Keratinocyte (primary cell): ENCODE results near the gene TRIL. TPM values are rescaled to one million over a fixed set of nuclear protein-coding genes. Genes with fewer than 3 reads are reported as not detected.
A peak's percentile ranks its signal among the peaks of the same experiment; 100 is the strongest.

ENCODE experiments used
- DNase-seq: peaks from one replicate; pipeline ENCODE4 v3.0.0-alpha.2; 2011; ENCODE audit warnings: low read depth, missing footprints, low spot score
- FAIRE-seq: peaks from 2 replicates; lab custom pipeline; 2011; peaks lifted over from hg19 to GRCh38; lab: Jason Lieb, UNC
- H2AFZ ChIP-seq: 2 replicates; pipeline ENCODE4 v1.6.0; 2012; ENCODE audit warnings: low read length, control low read depth, inconsistent platforms; ENCODE audit not compliant: control insufficient read depth
- H3K27ac ChIP-seq: 2 replicates; pipeline ENCODE4 v1.5.1; 2011; ENCODE audit warnings: low read length; ENCODE audit not compliant: control insufficient read depth, insufficient read depth
- H3K27me3 ChIP-seq: 3 replicates; pipeline ENCODE4 v1.6.0; 2011; ENCODE audit warnings: low read length; ENCODE audit not compliant: control insufficient read depth, insufficient read depth; ENCODE audit errors: extremely low read depth
- H3K36me3 ChIP-seq, 2 experiments: 2 replicates in 1 of 2; 3 replicates in 1 of 2; pipeline ENCODE4 v1.5.1; 2011; ENCODE audit warnings: low read length in 2 of 2, mild to moderate bottlenecking in 1 of 2; ENCODE audit not compliant: control insufficient read depth in 2 of 2, insufficient read depth in 2 of 2; ENCODE audit errors: extremely low read depth in 1 of 2
- H3K4me1 ChIP-seq: 3 replicates; pipeline ENCODE4 v1.5.1; 2011; ENCODE audit warnings: low read length; ENCODE audit not compliant: control insufficient read depth, insufficient read depth; ENCODE audit errors: extremely low read depth
- H3K4me2 ChIP-seq: 3 replicates; pipeline ENCODE4 v1.6.0; 2011; ENCODE audit warnings: low read depth, low read length; ENCODE audit not compliant: control insufficient read depth, insufficient read depth; ENCODE audit errors: extremely low read depth
- H3K4me3 ChIP-seq, 3 experiments: fragments of 200-600 bp in 1 of 3; sonication (generic) in 1 of 3; 2 replicates in 2 of 3; 3 replicates in 1 of 3; pipeline ENCODE4 v1.5.1; 2011 to 2016; ENCODE audit warnings: low read length in 3 of 3, mild to moderate bottlenecking in 3 of 3, control low read depth in 2 of 3, inconsistent platforms in 1 of 3, low read depth in 1 of 3, mixed read lengths in 1 of 3, mixed run types in 1 of 3, moderate library complexity in 1 of 3; ENCODE audit not compliant: control insufficient read depth in 2 of 3, insufficient read depth in 2 of 3; ENCODE audit errors: extremely low read depth in 1 of 3
- H3K79me2 ChIP-seq: 2 replicates; pipeline ENCODE4 v1.6.0; 2012; ENCODE audit warnings: low read length; ENCODE audit not compliant: control insufficient read depth, insufficient read depth
- H3K9ac ChIP-seq: 3 replicates; pipeline ENCODE4 v1.6.0; 2011; ENCODE audit warnings: low read length; ENCODE audit not compliant: control insufficient read depth, insufficient read depth; ENCODE audit errors: extremely low read depth
- H3K9me1 ChIP-seq: 3 replicates; pipeline ENCODE4 v1.6.0; 2011; ENCODE audit warnings: low read length; ENCODE audit not compliant: control insufficient read depth, insufficient read depth; ENCODE audit errors: extremely low read depth
- H3K9me3 ChIP-seq: 2 replicates; pipeline ENCODE4 v1.5.1; 2012; ENCODE audit warnings: low read depth, low read length; ENCODE audit not compliant: control insufficient read depth
- H4K20me1 ChIP-seq: 3 replicates; pipeline ENCODE4 v1.6.0; 2011; ENCODE audit warnings: low read length; ENCODE audit not compliant: control insufficient read depth, insufficient read depth; ENCODE audit errors: extremely low read depth
- EZH2 ChIP-seq: IDR thresholded peaks from one replicate; pipeline ENCODE4 v1.6.1; 2012; ENCODE audit warnings: inconsistent platforms, mild to moderate bottlenecking, low read length, moderate library complexity
- dilution Hi-C: fragments of 300-500 bp; cut with MboI; formaldehyde crosslinking; loops from one replicate; pipeline ENCODE4 v1.7.0; 2020; ENCODE audit warnings: low sequenced_read_pairs; ENCODE audit not compliant: extremely low pct_ligation_motif_present
- polyA plus RNA-seq, 5 experiments: library from polyadenylated mRNA; depleted of rRNA in 3 of 5; stranded (reverse) in 3 of 5; stranded (forward) in 1 of 5; unstranded in 1 of 5; fragments of >200 nt; gene quantifications; 1 replicate in 1 of 5; 2 replicates in 3 of 5; 3 replicates in 1 of 5; pipeline versions ENCODE4 v1.2.1 to v1.2.3, GENCODE V29; 2011 to 2012; ENCODE audit warnings: missing spikeins in 2 of 5, low read depth in 1 of 5, low replicate concordance in 1 of 5
- TF ChIP-seq, protein P1 (sequence below), 3 experiments: IDR thresholded peaks in 1 of 3; conservative IDR thresholded peaks in 1 of 3; optimal IDR thresholded peaks in 1 of 3; 2 replicates in 2 of 3; 3 replicates in 1 of 3; pipeline versions ENCODE3 to v1.5.1; 2011; ENCODE audit warnings: low read length in 3 of 3, mild to moderate bottlenecking in 3 of 3, moderate library complexity in 2 of 3, control low read depth in 1 of 3, inconsistent platforms in 1 of 3; ENCODE audit not compliant: insufficient read depth in 2 of 3; ENCODE audit errors: extremely low read depth in 1 of 3

Gene TRIL
- polyA plus RNA-seq, 1 donor (not counting 4 experiments of a cell fraction or from before 2014, with no cell fraction given): 0.03 TPM

GRCh38 chr7:28990200-28990960 lies 32.2 kb upstream of the TRIL start:
- no peaks in the 10 kb centered on the region for H3K79me2 ChIP-seq
- dilution Hi-C loops: no loop called here

DNA sequence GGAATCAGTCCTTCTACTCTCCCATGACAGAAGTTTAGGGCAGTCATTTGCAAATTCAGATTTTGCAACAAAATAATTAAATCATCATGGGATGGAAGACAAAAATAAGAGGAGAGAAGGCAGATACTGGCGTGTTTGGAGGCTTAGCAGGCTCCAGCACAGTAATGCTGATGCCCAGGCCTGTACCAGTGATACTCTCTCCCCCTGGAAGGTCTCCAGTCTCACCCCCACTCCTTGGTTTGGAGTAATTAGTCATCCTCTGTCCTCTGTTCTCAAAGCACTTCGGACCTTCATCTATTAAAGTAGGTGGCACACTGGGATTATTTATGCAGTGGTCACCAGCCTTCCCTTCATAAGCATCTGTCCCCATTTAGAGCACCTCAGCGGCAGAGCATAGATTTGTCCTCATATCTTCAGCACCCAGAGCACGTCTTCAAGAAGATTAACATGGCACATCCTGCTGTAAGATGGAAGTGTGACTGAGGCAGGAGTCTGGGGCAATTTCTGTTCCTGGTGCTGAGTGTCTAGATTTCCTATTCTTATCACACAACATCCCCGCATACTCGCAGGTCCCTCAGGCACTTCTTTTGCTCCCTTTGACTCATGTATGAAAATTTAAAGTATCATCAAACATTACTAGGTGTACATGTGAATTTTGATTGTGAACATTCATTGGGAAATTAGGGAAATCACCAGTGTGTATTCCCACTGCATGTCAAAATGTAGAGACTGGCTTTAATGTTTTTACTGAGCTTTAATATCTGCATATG lies 31.3 kb upstream of the TRIL start:
- Histone ChIP-seq H3K9me3 (no peaks in the 10 kb centered on the region), H3K9ac (no peak overlapping the region), H3K4me1 (peaks cover 40% of the 10 kb centered on the region), H2AFZ (no peak overlapping the region), H3K9me1 (no peaks in the 10 kb centered on the region), H3K27ac (no peak overlapping the region), H4K20me1 (no peaks in the 10 kb centered on the region), H3K4me3 (no peak overlapping the region), H3K4me2 (peak overlapping the region; percentile 25), H3K79me2 (no peaks in the 10 kb centered on the region), H3K36me3 (no peaks in the 10 kb centered on the region), H3K27me3 (no peaks in the 10 kb centered on the region)
- TF ChIP-seq EZH2: no peak
- TF ChIP-seq, protein P1, sequence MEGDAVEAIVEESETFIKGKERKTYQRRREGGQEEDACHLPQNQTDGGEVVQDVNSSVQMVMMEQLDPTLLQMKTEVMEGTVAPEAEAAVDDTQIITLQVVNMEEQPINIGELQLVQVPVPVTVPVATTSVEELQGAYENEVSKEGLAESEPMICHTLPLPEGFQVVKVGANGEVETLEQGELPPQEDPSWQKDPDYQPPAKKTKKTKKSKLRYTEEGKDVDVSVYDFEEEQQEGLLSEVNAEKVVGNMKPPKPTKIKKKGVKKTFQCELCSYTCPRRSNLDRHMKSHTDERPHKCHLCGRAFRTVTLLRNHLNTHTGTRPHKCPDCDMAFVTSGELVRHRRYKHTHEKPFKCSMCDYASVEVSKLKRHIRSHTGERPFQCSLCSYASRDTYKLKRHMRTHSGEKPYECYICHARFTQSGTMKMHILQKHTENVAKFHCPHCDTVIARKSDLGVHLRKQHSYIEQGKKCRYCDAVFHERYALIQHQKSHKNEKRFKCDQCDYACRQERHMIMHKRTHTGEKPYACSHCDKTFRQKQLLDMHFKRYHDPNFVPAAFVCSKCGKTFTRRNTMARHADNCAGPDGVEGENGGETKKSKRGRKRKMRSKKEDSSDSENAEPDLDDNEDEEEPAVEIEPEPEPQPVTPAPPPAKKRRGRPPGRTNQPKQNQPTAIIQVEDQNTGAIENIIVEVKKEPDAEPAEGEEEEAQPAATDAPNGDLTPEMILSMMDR (optimal IDR thresholded peaks at IDR 0.05 in 1 of 3, IDR thresholded peaks at IDR 0.05 in 1 of 3, conservative IDR thresholded peaks at IDR 0.05 in 1 of 3; ENCODE audit: extremely low read depth in 1 of 3, insufficient read depth in 2 of 3, low read length in 3 of 3): no peak
- dilution Hi-C loops: no loop called here
- no peak for FAIRE-seq
- DNase-seq: no peak

More at GRCh38 chr7:28990200-28990960, 32.2 kb upstream of the TRIL start:
- no peaks in the 10 kb centered on the region for H3K27me3 ChIP-seq
- H3K4me1 ChIP-seq: peaks cover 35% of the 10 kb centered on the region
- FAIRE-seq (no peak), DNase-seq (no peak)
- H3K4me2 ChIP-seq: no peak overlapping the region
- H3K36me3 ChIP-seq: no peaks in the 10 kb centered on the region
- no peak overlapping the region for H3K27ac ChIP-seq
- no peaks in the 10 kb centered on the region for H3K9me3 ChIP-seq
- H3K4me3 ChIP-seq: no peak overlapping the region
- no peaks in the 10 kb centered on the region for H3K9me1 ChIP-seq
- no peak overlapping the region for H2AFZ ChIP-seq
- no peaks in the 10 kb centered on the region for H4K20me1 ChIP-seq
- no peak overlapping the region for H3K9ac ChIP-seq
- TF ChIP-seq EZH2: no peak
- TF ChIP-seq, protein P1 (optimal IDR thresholded peaks at IDR 0.05 in 1 of 3, IDR thresholded peaks at IDR 0.05 in 1 of 3, conservative IDR thresholded peaks at IDR 0.05 in 1 of 3; ENCODE audit: extremely low read depth in 1 of 3, insufficient read depth in 2 of 3, low read length in 3 of 3): no peak
